Activated CD4-positive, alpha-beta T cell treated with anti-CD3 and anti-CD28 coated beads for 4 hours (primary cell): ENCODE measurements around the gene CCDC32.

Experiments
- DNase-seq, 2 donors: peaks; one replicate each; pipeline ENCODE4 v3.0.0-alpha.2; 2020

Gene CCDC32

DNA sequence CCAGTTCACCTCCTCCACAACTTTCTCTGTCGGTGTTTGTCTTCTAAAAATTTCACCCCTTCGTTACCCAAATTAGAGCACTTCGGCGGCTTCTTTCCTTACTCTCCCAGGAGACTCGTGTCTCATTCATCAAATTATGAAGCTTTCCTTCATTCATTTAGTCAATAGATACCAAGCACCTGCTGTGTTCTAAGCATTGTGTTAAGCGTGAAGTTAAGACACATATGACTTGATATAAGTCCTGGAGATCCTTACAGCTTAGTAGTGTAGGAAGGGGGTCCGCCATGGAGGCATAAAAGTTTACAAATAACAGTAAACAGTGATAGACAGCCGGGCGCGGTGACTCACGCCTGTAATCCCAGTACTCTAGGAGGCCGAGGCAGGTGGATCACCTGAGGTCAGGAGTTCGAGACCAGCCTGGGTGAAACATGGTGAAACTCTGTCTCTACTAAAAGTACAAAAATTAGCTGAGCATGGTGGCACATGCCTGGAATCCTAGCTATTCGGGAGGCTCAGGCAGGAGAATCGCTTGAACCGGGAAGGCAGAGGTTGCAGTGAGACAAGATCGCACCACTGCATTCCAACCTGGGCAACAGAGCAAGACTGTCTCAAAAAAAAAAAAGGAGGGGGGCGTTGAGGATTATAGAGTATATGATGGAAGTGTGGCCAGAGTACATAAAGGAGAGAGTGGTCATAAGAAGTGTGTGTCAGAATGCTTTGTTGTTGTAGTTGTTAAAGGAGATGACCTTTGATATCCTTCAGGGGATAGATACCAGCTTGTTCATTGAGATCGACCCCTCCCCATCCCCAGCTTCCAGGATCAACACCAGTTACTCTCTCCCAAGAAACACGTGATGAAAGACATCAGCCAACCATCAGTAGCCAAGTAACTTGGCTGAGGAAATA is 744 bp upstream of the CCDC32 start:
- DNase-seq: no peak

DNA sequence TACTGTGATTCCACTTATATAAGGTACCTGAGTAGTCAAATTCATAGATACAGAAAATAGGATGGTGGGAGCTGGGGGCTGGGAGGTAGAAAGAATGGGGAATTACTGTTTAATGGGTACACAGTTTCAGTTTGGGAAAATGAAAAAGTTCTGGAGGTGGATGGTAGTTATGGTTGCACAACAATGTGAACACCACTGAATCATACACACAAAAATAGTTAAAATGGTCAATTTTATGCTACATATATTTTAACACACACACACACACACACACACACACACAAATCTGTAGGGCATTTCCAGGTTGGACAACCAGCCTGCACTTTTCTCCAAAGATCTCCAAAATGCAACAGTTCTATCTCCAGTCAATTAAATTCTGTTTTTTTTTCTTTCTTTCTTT is 1.4 kb downstream of the CCDC32 start:
- DNase-seq: no peak

DNA sequence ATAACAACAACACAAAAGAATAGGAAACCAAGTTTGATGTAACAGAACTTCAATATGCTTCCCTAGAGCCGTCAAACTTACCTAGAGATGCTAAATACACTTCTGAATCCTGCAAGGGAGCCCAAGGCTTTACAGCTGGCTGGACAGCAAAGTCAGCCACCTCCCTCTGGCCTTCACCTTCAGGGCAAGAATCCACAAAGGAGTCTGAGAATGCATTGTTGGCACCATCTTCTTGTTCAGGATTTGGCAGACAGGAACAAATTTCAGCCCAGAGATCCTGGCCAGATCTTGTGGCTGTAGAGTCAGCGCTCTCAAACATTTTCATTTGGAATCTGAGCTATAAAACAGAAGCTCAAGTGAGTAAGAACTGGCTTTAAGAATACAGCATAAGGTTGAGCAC is 2.2 kb downstream of the CCDC32 start:
- no peak for DNase-seq

DNA sequence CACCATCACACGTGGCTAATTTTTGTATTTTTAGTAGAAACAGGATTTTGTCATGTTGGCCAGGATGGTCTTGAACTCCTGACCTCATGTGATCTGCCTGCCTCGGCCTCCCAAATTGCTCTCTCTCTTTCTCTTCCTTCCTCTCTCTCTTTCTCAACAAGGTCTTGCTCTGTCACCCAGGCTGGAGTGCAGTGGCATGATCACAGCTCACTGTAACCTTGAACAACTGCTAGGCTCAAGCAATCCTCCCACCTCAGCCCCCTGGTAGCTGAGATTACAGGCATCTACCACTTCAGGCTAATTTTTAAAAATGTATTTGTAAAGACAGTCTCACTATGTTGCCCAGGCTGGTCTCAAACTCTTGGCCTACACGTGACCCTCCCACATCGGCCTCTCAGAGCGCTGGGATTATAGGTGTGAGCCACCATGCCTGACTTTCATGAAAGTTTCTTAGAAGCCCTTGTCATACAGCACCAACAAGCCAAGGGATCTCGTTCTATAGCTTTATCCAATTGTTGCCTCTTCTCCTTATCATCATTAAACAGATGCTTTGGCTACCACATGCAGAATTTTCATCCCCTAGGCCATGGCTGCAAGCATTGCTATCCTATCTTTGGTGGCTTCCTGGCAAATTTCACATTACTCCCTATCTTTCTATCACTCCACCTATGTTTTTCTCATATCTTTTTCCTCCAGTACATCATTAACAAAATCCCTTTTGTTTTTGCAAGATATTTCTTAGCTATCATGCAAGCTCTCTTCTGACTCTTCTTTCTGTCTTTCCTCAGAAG is 5.7 kb downstream of the CCDC32 start:
- DNase-seq: no peak

DNA sequence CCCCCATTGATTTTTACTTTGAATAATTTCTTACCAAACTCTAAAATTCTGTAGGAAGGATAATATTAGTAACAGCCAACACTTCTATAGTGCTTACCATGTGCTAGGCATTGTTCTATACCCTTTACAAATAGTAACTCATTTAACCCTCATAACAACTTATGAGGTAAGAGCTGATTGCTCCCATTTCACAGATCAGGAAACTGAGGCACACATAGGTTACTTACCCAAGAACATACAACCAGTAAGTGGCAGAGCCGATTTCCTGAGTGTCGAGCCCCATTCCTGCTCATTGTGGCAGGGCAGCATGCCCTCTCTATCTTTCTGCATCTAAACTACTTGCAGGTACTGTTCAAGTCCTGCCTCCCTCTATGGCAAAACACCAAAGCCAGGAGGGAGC is 9.0 kb downstream of the CCDC32 start:
- DNase-seq: no peak

DNA sequence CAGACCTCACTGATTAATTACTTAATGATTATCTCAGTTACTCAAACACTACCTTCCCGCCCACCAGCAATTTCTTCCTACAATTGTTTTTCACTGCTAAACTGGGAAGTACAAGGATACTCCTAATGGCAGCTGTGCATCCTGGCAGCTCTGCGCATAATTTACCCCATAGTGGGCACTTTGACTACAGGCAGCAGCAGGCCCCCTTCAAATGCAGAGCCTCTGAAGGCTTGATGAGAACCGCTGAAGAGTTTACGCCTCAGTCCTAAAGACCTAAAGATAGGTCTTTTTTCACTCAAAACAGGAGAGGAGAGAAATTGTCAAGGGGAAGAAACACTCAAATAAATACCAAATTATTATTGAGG is 10.7 kb downstream of the CCDC32 start:
- DNase-seq: no peak

DNA sequence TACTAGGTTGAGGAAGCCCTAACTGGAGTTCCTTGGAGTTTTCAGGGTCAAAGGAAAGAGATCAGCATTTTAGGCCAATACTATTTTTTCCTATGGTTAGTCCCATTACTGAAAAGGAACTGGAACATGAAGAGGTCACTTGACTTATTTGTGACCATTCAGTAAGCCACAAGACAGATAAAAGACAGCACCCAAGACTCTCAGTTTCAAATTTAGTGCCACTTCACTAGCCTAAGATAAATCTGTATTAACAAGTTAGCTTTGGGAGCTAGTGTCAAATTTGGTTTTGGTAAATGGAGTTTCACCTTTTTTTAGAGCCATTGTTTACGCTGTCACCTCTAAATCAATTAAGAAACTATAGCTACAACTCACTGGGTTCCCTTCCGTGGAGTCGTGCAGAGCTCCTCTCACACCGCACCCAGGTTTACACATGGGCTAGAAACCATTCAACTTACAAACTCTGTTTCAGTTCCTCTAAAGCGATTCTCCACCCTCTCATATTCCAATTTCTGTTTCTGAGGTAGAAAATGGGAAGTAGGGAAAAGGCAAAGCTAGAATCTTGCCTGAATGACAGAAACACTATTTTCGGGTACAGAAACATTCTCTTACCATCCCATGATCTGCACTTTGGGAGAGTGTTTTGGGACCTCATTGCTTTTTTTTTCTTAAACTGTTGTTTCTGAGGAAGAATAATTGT is 14.4 kb downstream of the CCDC32 start:
- DNase-seq: no peak

DNA sequence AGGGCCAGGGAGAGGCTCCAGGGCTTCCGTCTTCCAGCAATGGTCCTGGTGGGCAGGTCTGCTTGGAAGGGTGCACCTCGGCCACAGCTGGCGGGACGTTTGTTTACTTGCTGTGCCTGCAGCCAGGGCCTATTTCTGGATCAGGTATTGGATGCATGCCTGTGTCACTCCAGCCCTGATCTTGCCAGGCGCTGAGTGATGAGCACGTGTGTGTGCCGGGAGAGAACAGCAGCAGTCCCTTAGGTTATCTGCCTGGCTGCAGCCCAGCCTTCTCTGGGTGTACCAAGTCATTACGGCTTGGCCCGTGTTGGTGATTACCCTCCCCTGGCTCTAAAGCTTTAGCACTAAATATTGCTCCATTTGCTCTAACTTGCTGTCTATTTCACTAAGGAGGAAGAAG is 14.9 kb downstream of the CCDC32 start:
- no peak for DNase-seq

DNA sequence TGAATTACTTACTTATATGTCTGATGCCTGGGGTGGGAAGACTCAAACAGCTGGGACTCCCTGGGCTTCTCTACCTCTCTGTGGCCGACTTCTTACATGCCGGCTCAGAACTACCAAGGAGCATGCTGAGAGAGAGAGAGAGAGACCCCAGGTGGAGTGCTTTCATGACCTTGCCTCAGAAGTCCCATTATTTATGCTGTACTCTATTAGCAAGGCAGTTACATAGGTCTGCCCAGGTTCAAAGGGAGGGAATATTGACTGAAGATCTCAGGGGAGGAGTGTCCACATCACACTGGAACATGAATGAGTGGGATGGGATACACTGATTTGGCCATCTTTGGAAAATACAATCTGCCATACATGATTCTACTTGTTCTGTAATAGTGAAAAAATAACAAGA is 16.2 kb downstream of the CCDC32 start:
- DNase-seq: no peak

DNA sequence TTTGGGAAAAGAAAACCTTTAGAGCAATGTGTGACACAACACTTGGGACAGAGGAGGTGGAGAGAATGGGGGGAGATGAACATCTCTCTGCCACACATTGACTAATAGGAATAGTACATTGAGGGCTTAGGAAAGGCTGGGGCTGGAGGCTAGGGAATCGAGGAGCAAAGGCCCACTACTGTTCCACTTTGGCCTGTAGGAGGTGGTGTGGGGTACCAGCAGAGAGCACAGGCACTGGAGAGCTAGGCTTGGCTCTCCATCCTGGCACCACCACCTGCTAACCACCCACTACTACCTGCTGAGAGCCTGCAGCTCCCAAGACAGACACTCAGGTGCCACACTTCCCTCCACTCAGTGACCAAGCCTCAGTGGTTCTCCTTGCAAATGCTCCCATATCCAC is 19.4 kb downstream of the CCDC32 start:
- no peak for DNase-seq

DNA sequence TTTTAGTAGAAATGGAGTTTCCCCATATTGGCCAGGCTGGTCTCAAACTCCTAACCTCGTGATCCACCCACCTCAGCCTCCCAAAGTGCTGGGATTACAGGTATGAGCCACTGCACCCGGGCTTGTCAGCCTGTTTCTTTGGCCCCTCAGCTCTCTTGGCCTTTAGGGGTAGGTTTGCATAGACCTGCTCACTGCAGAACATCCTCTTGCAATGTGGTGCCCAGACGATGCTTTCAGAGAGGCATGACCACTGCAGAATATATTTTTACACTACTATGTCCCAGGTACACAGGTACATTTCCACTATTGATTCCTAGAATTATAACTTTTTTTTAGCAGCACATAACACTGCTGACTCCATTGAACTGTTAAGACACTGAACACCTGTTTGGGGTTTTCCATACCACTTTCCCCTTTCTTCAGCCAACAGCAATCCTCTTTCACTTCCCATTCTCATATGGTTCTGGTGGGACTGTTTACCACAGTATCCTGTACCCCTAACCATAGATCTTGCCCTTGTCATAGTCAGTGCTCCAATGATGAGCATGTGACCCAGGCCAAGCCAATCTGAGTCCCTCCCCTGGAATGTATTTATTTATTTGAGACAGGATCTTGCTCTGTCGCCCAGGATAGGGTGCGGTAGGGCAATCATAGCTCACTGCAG is 21.1 kb downstream of the CCDC32 start:
- DNase-seq: no peak

DNA sequence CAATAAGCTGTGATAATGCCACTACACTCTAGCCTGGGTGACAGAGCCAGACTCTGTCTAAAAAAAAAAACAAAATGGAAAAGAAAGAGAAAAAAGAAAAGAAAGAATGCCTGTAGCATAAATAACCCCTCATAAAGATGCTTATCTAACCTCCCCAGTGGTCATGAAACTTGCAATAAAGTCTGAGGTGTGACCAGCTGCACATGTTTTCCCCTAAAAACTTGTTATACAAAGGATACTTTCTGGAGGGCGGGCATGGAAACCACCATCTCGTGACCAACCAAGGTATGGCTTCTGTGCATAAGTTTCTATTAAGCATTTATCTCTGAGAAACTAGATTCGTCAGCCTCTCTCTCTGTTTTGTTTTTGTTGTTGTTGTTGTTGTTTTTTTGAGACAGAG is 21.8 kb downstream of the CCDC32 start:
- no peak for DNase-seq

DNA sequence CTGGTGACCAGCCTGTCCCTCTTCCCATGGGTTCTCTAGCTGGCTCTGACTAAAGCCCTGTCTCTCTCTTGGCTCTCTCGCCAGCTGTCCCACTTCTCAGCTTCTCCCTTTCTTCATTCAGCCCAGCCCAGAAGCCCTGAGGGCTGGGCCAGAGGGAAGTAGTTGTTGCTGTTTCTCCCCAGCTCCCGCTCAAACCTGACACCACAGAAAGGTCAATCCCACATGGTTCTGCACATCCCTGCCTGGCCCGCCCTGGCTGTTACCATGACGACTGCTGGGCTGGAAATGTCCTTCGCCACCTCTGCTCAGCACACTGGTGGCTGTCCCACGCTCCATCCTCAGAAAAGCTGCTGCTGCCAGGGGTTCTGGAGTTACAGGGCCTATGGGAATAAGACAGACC is 25.9 kb downstream of the CCDC32 start:
- no peak for DNase-seq

DNA sequence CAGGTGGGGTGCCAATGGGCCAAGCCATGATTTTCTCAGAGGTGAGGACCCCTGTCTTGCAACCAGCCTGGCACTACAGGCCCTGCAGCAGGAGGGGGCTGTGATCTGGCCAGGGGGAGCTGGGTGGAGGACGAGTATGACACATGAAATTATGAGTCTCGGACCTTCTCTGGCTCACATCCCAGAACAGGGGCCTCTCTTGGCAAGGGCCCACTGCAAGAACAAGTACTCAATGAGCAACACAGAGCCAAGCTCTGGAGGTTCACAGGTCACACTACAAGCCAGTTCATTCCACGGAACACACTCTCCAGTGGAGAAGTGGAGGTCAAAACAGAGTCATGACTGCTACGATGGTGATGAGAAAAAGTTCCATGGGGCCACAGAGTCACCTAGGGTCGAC is 28.3 kb downstream of the CCDC32 start:
- DNase-seq: no peak

DNA sequence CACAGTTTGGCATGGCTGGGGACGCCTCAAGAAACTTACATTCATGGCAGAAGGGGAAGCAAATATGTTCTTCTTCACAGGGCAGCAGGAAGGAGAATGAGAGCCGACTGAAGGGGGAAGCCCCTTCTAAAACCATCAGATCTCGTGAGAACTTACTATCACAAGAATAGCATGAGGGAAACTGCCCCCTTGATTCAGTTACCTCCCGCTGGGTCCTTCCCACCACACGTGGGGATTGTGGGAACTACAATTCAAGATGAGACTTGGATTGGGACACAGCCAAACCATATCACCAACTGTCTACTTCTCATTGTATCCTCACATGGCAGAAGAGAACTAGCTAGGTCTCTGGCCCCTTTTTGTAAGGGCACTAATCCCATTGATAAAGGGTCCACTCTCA is 30.5 kb downstream of the CCDC32 start:
- DNase-seq: no peak

DNA sequence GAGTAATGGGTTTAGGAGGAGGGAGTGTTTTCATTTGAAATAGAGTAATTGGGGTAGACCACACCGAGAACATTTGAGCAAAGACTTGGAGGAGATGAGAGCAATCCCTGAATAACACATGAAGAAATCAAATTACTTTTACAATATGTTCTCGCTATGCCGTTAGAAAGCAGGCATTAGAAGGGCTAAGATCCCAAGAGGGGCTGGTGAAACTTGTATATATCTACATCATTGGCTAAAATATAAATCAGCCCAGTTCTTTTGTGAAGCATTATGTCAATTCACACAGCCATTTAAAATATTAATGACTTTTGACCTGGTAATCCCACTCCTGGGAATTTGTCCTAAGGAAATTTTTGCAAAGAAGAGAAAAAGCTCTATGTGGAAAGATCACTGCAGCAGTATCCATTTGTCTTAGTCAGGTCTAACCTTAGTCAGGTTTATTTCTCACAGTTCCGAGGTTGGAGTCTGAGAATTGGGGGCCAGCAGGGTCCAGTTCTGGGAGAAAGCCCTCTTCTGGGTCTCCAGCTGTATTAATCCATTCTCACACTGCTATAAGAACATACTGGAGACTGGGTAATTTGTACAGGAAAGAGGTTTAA is 31.0 kb downstream of the CCDC32 start:
- no peak for DNase-seq

DNA sequence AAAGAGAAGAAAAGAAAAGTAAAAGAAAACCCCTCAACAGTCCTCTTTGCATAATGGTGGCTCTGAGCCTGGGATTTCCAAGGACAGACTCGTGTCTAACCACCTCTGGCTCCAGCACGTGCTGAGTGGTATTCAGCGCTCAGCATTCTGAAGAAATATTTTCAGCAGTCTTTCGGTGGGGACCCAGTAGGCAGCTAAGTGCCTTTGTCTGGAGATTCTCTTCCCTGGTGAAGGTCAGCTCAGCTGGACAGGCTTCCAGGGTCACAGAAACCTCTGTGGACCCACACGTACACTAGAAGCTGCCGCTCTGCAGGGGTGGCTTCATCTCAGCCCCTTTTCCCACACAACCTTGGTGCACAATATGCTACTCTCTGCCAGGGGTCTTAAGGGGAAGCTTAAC is 36.0 kb downstream of the CCDC32 start:
- no peak for DNase-seq

DNA sequence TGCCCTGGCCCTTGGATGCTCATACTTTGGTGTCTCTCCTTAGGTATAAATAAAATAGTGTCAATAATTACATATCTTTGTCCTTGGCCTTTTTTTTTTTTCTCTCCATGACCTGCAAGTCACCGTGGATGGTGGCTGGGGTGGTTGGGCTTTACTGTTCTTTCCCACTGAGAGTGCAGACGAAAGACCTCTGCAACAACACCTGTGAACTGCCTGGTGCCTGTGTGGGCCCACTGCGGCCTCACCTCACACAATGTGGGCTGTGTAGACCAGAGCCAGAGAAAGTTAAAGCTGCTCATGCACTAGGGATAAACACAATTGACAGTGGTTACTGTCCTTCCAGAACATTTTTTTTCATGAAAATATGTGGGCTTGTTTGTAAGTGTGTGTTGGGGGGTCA is 39.0 kb downstream of the CCDC32 start:
- no peak for DNase-seq

DNA sequence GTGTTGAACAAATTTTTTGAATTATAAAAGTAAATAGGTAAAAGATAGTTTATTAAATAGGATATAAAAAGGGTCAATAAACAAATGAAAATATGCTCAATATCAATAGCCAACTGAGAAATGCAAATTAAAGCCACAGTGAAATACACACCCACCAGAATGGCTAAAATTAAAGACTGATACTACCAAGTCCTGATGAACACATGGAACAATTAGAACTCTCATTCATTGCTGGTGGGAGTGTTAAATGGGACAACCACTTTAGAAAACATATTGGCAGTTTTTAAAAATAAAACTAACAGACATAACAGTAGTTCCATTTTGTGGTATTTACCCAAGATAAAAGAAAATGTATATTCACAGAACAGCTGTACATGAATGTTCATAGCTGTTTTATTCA is 41.2 kb downstream of the CCDC32 start:
- DNase-seq: no peak

DNA sequence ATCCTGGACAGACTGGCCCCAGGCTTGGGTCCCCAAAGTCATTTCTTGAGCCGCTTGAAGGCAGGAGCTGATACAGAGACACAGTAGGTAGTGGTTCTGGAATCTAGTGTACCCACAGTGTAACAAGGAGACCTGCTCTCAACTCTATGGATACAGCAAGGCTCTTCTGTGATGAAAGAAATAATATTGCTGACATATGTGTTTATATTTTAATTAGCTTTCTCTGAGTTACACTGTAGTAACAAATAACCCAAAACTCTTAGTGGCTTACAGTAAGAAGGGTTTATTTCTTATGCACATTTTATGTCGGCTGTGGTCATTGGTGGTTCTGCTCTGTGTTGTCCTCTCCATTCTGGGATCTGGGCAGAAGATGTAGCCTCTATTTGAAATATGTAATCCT is 48.5 kb downstream of the CCDC32 start:
- DNase-seq: no peak

DNA sequence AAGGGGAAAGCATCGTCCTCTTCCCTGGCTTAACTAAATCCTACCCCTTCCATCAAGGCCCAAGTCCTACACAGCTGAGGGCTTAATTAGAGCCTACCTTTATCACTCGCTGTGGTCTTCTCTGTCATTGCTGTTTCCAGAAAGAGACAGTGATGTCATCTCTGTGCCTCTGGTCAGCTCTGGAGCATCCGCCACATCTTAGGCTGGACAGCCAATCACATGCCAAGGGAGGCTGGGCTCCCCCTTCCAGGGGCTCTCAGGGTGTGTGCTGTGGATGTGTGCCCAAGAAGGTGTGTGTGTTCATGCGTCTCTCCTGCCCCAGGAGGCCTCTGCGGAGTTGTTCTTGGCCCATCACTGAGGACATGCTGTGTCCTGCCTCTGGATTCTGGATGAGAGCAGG is 51.2 kb downstream of the CCDC32 start:
- no peak for DNase-seq

DNA sequence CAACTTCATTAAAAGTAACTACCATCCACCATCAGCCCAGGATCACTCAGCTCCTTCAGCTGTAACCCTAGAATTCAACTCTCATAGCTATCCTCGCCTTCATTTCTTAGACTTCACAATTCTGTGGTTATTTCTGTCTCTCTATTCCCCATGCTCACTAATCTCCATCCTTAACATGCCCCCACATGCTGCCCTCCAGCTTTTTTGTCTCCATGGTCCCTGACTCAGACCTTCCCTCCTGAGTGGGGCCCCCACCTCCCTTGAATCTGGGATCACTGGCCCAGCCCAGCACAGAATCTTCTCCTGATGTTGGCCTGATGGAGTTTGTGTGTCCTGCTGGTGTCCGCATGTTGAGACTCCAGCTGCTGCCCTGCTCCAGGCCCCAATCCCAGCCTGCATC is 52.4 kb downstream of the CCDC32 start:
- DNase-seq: no peak
